A549 (cell line): ENCODE measurements around the gene CREBL2. TPM values are rescaled to one million over a fixed set of nuclear protein-coding genes. Genes with fewer than 3 reads are reported as not detected.

ENCODE experiments used
- ATAC-seq, 2 experiments: fragments of 200-7000 bp in 1 of 2; fragments of >200 bp in 1 of 2; cut with Nextera tagmentation in 1 of 2; cut with Tn5 transposase in 1 of 2; 3 replicates each; pipeline versions ENCODE4 v1.8.0 to v1.9.1; 2018 to 2020; ENCODE audit warnings: mild to moderate bottlenecking in 1 of 2, moderate library complexity in 1 of 2
- CTCF ChIA-PET: fragments of 300-600 bp; sonication (Branson Sonifier 250); formaldehyde crosslinking; extraction: SDS; loops from one replicate; lab custom pipeline; 2021; ENCODE audit warnings: antibody characterized with exemption, inconsistent platforms; lab: Yijun Ruan, JAX
- POLR2A ChIA-PET: fragments of 350-600 bp; formaldehyde crosslinking; extraction: SDS; loops from one replicate; lab custom pipeline; 2021; ENCODE audit warnings: antibody characterized with exemption, inconsistent platforms; lab: Yijun Ruan, JAX
- DNase-seq, 2 experiments: peaks; one replicate each; pipeline versions ENCODE4 v3.0.0 to v3.0.0-alpha.2; 2011 to 2016; ENCODE audit warnings: low read depth in 1 of 2, low spot score in 1 of 2
- FAIRE-seq: peaks from 2 replicates; lab custom pipeline; 2011; peaks lifted over from hg19 to GRCh38; lab: Jason Lieb, UNC
- H3K27ac ChIP-seq, 2 experiments: fragments of >200 bp; sonication (Bioruptor Twin); formaldehyde crosslinking; 3 replicates each; pipeline ENCODE4 v1.5.1; 2016 to 2017
- H3K4me1 ChIP-seq: fragments of >200 bp; sonication (Bioruptor Twin); formaldehyde crosslinking; 3 replicates; pipeline ENCODE4 v1.6.1; 2016
- H3K4me2 ChIP-seq: fragments of >200 bp; sonication (Bioruptor Twin); formaldehyde crosslinking; 3 replicates; pipeline ENCODE4 v1.6.1; 2016
- H3K4me3 ChIP-seq: fragments of >200 bp; sonication (Bioruptor Twin); formaldehyde crosslinking; 3 replicates; pipeline ENCODE4 v1.5.1; 2016
- H3K9me3 ChIP-seq: fragments of >200 bp; sonication (Bioruptor Twin); formaldehyde crosslinking; 3 replicates; pipeline ENCODE4 v1.6.1; 2016
- BHLHE40 ChIP-seq: IDR thresholded peaks from 2 replicates; pipeline ENCODE4 v1.6.1; 2012; ENCODE audit warnings: low read depth, low read length, inconsistent platforms
- CBX8 ChIP-seq: fragments of 200-600 bp; sonication (generic); IDR thresholded peaks from 2 replicates; pipeline ENCODE4 v1.6.1; 2016
- CEBPB ChIP-seq, 2 experiments: fragments of >200 bp in 1 of 2; sonication (Bioruptor Twin) in 1 of 2; formaldehyde crosslinking in 1 of 2; IDR thresholded peaks; 2 replicates each; pipeline ENCODE4 v1.6.1; 2012 to 2016
- CHD2 ChIP-seq: fragments of 150-350 bp; IDR thresholded peaks from 2 replicates; pipeline ENCODE4 v1.6.1; 2014; ENCODE audit warnings: low read length; ENCODE audit not compliant: partially characterized antibody
- E2F6 ChIP-seq: IDR thresholded peaks from 2 replicates; pipeline ENCODE4 v1.6.1; 2012; ENCODE audit warnings: low read depth, borderline replicate concordance
- EHF ChIP-seq: fragments of 250-450 bp; sonication (Bioruptor Pico); IDR thresholded peaks from 2 replicates; pipeline ENCODE4 v1.5.0; 2020; ENCODE audit warnings: mild to moderate bottlenecking
- FOSB ChIP-seq: fragments of 250-450 bp; sonication (Bioruptor Pico); IDR thresholded peaks from 2 replicates; pipeline ENCODE4 v1.5.0; 2020; ENCODE audit warnings: mild to moderate bottlenecking, moderate library complexity
- FOSL2 ChIP-seq, 2 experiments: fragments of 450-650 bp in 1 of 2; fragments of >200 bp in 1 of 2; sonication (Bioruptor Twin) in 1 of 2; formaldehyde crosslinking; IDR thresholded peaks; 2 replicates each; pipeline versions ENCODE4 v1.5.0 to v1.6.1; 2016 to 2020; ENCODE audit warnings: mild to moderate bottlenecking in 1 of 2, moderate library complexity in 1 of 2
- GATA3 ChIP-seq: IDR thresholded peaks from 2 replicates; pipeline ENCODE4 v1.6.1; 2012; ENCODE audit warnings: borderline replicate concordance
- HDAC2 ChIP-seq: fragments of 200-600 bp; sonication (generic); IDR thresholded peaks from 2 replicates; pipeline ENCODE4 v1.6.1; 2016
- HES2 ChIP-seq: fragments of >200 bp; sonication (Bioruptor Twin); formaldehyde crosslinking; IDR thresholded peaks from 2 replicates; pipeline ENCODE4 v1.6.1; 2016
- HEYL ChIP-seq: fragments of 250-450 bp; sonication (Bioruptor Pico); IDR thresholded peaks from 2 replicates; pipeline ENCODE4 v1.8.0; 2021; ENCODE audit warnings: mild to moderate bottlenecking, moderate library complexity
- HMGXB4 ChIP-seq: fragments of 250-450 bp; sonication (Bioruptor Pico); IDR thresholded peaks from 2 replicates; pipeline ENCODE4 v1.5.0; 2021; ENCODE audit warnings: mild to moderate bottlenecking, moderate library complexity, borderline replicate concordance
- HOXA7 ChIP-seq: fragments of 250-450 bp; sonication (Bioruptor Pico); IDR thresholded peaks from 2 replicates; pipeline ENCODE4 v1.5.0; 2020; ENCODE audit warnings: mild to moderate bottlenecking, moderate library complexity
- HOXB13 ChIP-seq: fragments of 250-450 bp; sonication (Bioruptor Pico); IDR thresholded peaks from 2 replicates; pipeline ENCODE4 v1.5.0; 2020; ENCODE audit warnings: low read depth, mild to moderate bottlenecking, moderate library complexity
- KDM5A ChIP-seq: fragments of 200-600 bp; sonication (generic); IDR thresholded peaks from 2 replicates; pipeline ENCODE4 v1.6.1; 2016; ENCODE audit warnings: antibody characterized with exemption, mild to moderate bottlenecking
- MYC ChIP-seq: IDR thresholded peaks from 2 replicates; pipeline ENCODE4 v1.6.1; 2012; ENCODE audit warnings: mild to moderate bottlenecking, inconsistent platforms, low read length, improper control_type of control experiment, borderline replicate concordance
- NPAS2 ChIP-seq: fragments of 250-450 bp; sonication (Bioruptor Pico); IDR thresholded peaks from 2 replicates; pipeline ENCODE4 v1.8.0; 2022; ENCODE audit warnings: mild to moderate bottlenecking, moderate library complexity, borderline replicate concordance
- PHF8 ChIP-seq: fragments of 200-600 bp; sonication (generic); IDR thresholded peaks from 2 replicates; pipeline ENCODE4 v1.6.1; 2016; ENCODE audit warnings: low read depth, mild to moderate bottlenecking, antibody characterized with exemption, moderate library complexity, borderline replicate concordance
- POLR2AphosphoS2 ChIP-seq: conservative IDR thresholded peaks from 2 replicates; pipeline ENCODE4 v1.6.1; 2012; ENCODE audit warnings: low read length, improper control_type of control experiment, inconsistent platforms
- RNF2 ChIP-seq: fragments of 200-600 bp; sonication (generic); IDR thresholded peaks from 2 replicates; pipeline ENCODE4 v1.6.1; 2016; ENCODE audit warnings: low read depth, mild to moderate bottlenecking, antibody characterized with exemption, moderate library complexity, borderline replicate concordance
- TFCP2L1 ChIP-seq: fragments of 250-450 bp; sonication (Bioruptor Pico); IDR thresholded peaks from 2 replicates; pipeline ENCODE4 v1.5.0; 2021; ENCODE audit warnings: mild to moderate bottlenecking
- USF2 ChIP-seq: fragments of 450-650 bp; IDR thresholded peaks from 2 replicates; pipeline ENCODE4 v1.6.1; 2014; ENCODE audit warnings: antibody characterized with exemption
- ZC3H11A ChIP-seq: fragments of 450-650 bp; IDR thresholded peaks from 2 replicates; pipeline ENCODE4 v1.6.1; 2014; ENCODE audit warnings: antibody characterized with exemption, mild to moderate bottlenecking
- WGBS: methylation state at CpG from one replicate; pipeline ENCODE4 v1.1.6; 2017; ENCODE audit errors: missing lambda C conversion rate; 5-methylcytosine and 5-hydroxymethylcytosine counted together
- polyA plus RNA-seq, 4 experiments: library from polyadenylated mRNA; depleted of rRNA in 3 of 4; stranded (reverse); fragments of >200 nt; fragmentation: RNase III in 1 of 4; extraction: RNeasy Plus Mini Kit Qiagen cat#74134 plus additional on column Dnase treatment in 1 of 4; gene quantifications; 2 replicates in 3 of 4; 3 replicates in 1 of 4; pipeline ENCODE4 v1.2.3, GENCODE V29; 2011 to 2017

The CREBL2 gene
- polyA plus RNA-seq, 2 of the 4 experiments (the other 2 are of a cell fraction) = 24.3 to 31.4 TPM

GRCh38 chr12:12681061-12681765 lies 69.5 kb downstream of the CREBL2 start:
- H3K4me1 ChIP-seq = no peaks in the 10 kb centered on the region
- H3K4me2 ChIP-seq = no peak overlapping the region
- ChIA-PET POLR2A (no interaction called here), CTCF (interaction anchor here (0.6 to 1.6 kb wide), 6 partner anchors 8 to 1948 kb away, joined by 3 to 5 read pairs (median 4); no protein-coding TSS in a partner anchor)
- H3K27ac ChIP-seq = no peak overlapping the region
- TF ChIP-seq HOXA7 (CRISPR knock-in tag) = no peak
- TF ChIP-seq PHF8 = no peak
- TF ChIP-seq HOXB13 = no peak
- no peak for TF ChIP-seq E2F6
- no peak for TF ChIP-seq RNF2
- no peak for TF ChIP-seq CBX8
- TF ChIP-seq CHD2 = no peak
- TF ChIP-seq FOSB (CRISPR knock-in tag) = no peak
- no peak overlapping the region for H3K4me3 ChIP-seq
- no peak for FAIRE-seq
- no peaks in the 10 kb centered on the region for H3K9me3 ChIP-seq
- no peak for ATAC-seq
- no peak for DNase-seq
- WGBS = 73% methylated on average over 5 of the region's 5 CpGs

GRCh38 chr12:12682284-12682683 lies 70.6 kb downstream of the CREBL2 start:
- no peak for ATAC-seq
- no peaks in the 10 kb centered on the region for H3K4me1 ChIP-seq
- DNase-seq = no peak
- POLR2A ChIA-PET = no interaction called here
- TF ChIP-seq MYC (no peak), BHLHE40 (no peak), CEBPB (IDR thresholded peaks at IDR 0.05) (no peak), USF2 (no peak), HDAC2 (no peak), NPAS2 (CRISPR knock-in tag) (no peak), FOSL2 (IDR thresholded peaks at IDR 0.05) (no peak), FOSL2 (CRISPR knock-in tag; IDR thresholded peaks at IDR 0.05) (no peak), HEYL (no peak), POLR2AphosphoS2 (no peak), GATA3 (no peak)
- H3K4me3 ChIP-seq = no peak overlapping the region
- no peak overlapping the region for H3K27ac ChIP-seq
- CTCF ChIA-PET = interaction anchor here (1.1 to 1.6 kb wide), 2 partner anchors 9 to 27 kb away, joined by 4 to 5 read pairs; no protein-coding TSS in a partner anchor
- H3K9me3 ChIP-seq = no peaks in the 10 kb centered on the region
- H3K4me2 ChIP-seq = no peak overlapping the region
- FAIRE-seq = peak; percentile 23

- ChIA-PET CTCF (no interaction called here), POLR2A (no interaction called here)
- H3K4me3 ChIP-seq = no peak overlapping the region
- H3K4me2 ChIP-seq = no peak overlapping the region
- H3K9me3 ChIP-seq = no peaks in the 10 kb centered on the region
- no peak overlapping the region for H3K27ac ChIP-seq
- no peak for FAIRE-seq
- WGBS = 71% methylated on average over 4 of the region's 4 CpGs
- TF ChIP-seq ZC3H11A (no peak), TFCP2L1 (CRISPR knock-in tag) (no peak), HES2 (no peak), HMGXB4 (CRISPR knock-in tag) (no peak), HDAC2 (no peak), CHD2 (no peak), MYC (no peak), GATA3 (no peak), KDM5A (no peak), EHF (CRISPR knock-in tag) (no peak), HOXA7 (CRISPR knock-in tag) (no peak)
- DNase-seq = no peak
- H3K4me1 ChIP-seq = no peaks in the 10 kb centered on the region
- no peak for ATAC-seq
Observed at GRCh38 chr12:12683136-12683697, 71.5 kb downstream of the CREBL2 start.
